CD14-positive monocyte (primary cell): Measurements from ENCODE around the gene CTNNA3. TPM values are rescaled to one million over a fixed set of nuclear protein-coding genes. Genes with fewer than 3 reads are reported as not detected.

ENCODE experiments used
- DNase-seq, 3 donors: peaks; one replicate each; pipeline ENCODE4 v3.0.0-alpha.2; 2011 to 2022
- H2AFZ ChIP-seq: 2 replicates; pipeline ENCODE4 v1.6.0; 2012; ENCODE audit warnings: mild to moderate bottlenecking, low read depth, low read length, inconsistent platforms; ENCODE audit not compliant: insufficient read depth, poor library complexity, severe bottlenecking
- H3K27ac ChIP-seq, 2 donors: 1 replicate in 1 of 2; 2 replicates in 1 of 2; pipeline ENCODE4 v1.5.1; 2012 to 2013; ENCODE audit warnings: low read length in 2 of 2, control low read depth in 1 of 2, inconsistent platforms in 1 of 2, low read depth in 1 of 2, mild to moderate bottlenecking in 1 of 2
- H3K27me3 ChIP-seq, 2 donors: one replicate each; pipeline versions ENCODE4 v1.6.0 to v1.6.1; 2011 to 2013; ENCODE audit warnings: low read length in 2 of 2; ENCODE audit not compliant: control insufficient read depth in 2 of 2, insufficient read depth in 2 of 2
- H3K36me3 ChIP-seq, 2 donors: replicated peaks in 1 of 2; 1 replicate in 1 of 2; 2 replicates in 1 of 2; pipeline versions ENCODE4 v1.5.1 to v1.6.1; 2012 to 2013; ENCODE audit warnings: low read length in 2 of 2, control low read depth in 1 of 2, inconsistent platforms in 1 of 2, mild to moderate bottlenecking in 1 of 2; ENCODE audit not compliant: insufficient read depth in 2 of 2, control insufficient read depth in 1 of 2
- H3K4me1 ChIP-seq, 2 donors: 1 replicate in 1 of 2; 2 replicates in 1 of 2; pipeline versions ENCODE4 v1.5.1 to v1.6.1; 2012 to 2013; ENCODE audit warnings: low read length in 2 of 2, control low read depth in 1 of 2, inconsistent platforms in 1 of 2, mild to moderate bottlenecking in 1 of 2, moderate library complexity in 1 of 2; ENCODE audit not compliant: insufficient read depth in 2 of 2, control insufficient read depth in 1 of 2
- H3K4me2 ChIP-seq: replicated peaks from 2 replicates; pipeline ENCODE3; 2012; ENCODE audit warnings: low read length, moderate library complexity, mild to moderate bottlenecking; ENCODE audit not compliant: poor library complexity, severe bottlenecking; ENCODE audit errors: extremely low read depth
- H3K4me3 ChIP-seq, 3 experiments: fragments of 200-600 bp in 1 of 3; sonication (generic) in 1 of 3; replicated peaks in 1 of 3; 1 replicate in 2 of 3; 2 replicates in 1 of 3; pipeline ENCODE4 v1.5.1; 2011 to 2013; ENCODE audit warnings: low read length in 3 of 3, mild to moderate bottlenecking in 3 of 3, control low read depth in 2 of 3, low read depth in 2 of 3, inconsistent platforms in 1 of 3, moderate library complexity in 1 of 3
- H3K79me2 ChIP-seq: 2 replicates; pipeline ENCODE4 v1.6.0; 2012; ENCODE audit warnings: mild to moderate bottlenecking, control low read depth, inconsistent platforms, low read length, moderate library complexity; ENCODE audit not compliant: insufficient read depth
- H3K9ac ChIP-seq: 2 replicates; pipeline ENCODE4 v1.6.0; 2017; ENCODE audit warnings: low read length, mild to moderate bottlenecking; ENCODE audit not compliant: insufficient read depth, poor library complexity, severe bottlenecking
- H3K9me3 ChIP-seq, 2 donors: replicated peaks in 1 of 2; 1 replicate in 1 of 2; 2 replicates in 1 of 2; pipeline versions ENCODE4 v1.5.1 to v1.6.1; 2012 to 2013; ENCODE audit warnings: low read length in 2 of 2, control low read depth in 1 of 2; ENCODE audit not compliant: control insufficient read depth in 1 of 2, insufficient read depth in 1 of 2
- H4K20me1 ChIP-seq: 2 replicates; pipeline ENCODE4 v1.6.0; 2012; ENCODE audit warnings: mild to moderate bottlenecking, low read length, control low read depth, moderate library complexity; ENCODE audit not compliant: insufficient read depth
- H3K27ac Mint-ChIP-seq, 7 donors: one replicate each; pipeline ENCODE4 v1.8.0; 2020; ENCODE audit warnings: mild to moderate bottlenecking in 7 of 7, mixed read lengths in 7 of 7, moderate library complexity in 6 of 7, inconsistent platforms in 2 of 7
- H3K27me3 Mint-ChIP-seq, 3 donors: one replicate each; pipeline ENCODE4 v1.8.0; 2021 to 2022; ENCODE audit warnings: low read depth in 3 of 3, mild to moderate bottlenecking in 3 of 3, mixed read lengths in 3 of 3, moderate library complexity in 3 of 3, inconsistent platforms in 1 of 3
- H3K36me3 Mint-ChIP-seq, 2 donors: one replicate each; pipeline ENCODE4 v1.8.0; 2020; ENCODE audit warnings: mixed read lengths in 2 of 2, inconsistent platforms in 1 of 2, mild to moderate bottlenecking in 1 of 2
- H3K4me1 Mint-ChIP-seq: one replicate; pipeline ENCODE4 v1.8.0; 2020; ENCODE audit warnings: mild to moderate bottlenecking, mixed read lengths
- H3K4me3 Mint-ChIP-seq, 2 donors: one replicate each; pipeline ENCODE4 v1.8.0; 2020; ENCODE audit warnings: mild to moderate bottlenecking in 2 of 2, mixed read lengths in 2 of 2, moderate library complexity in 1 of 2
- H3K9me3 Mint-ChIP-seq, 7 donors: one replicate each; pipeline ENCODE4 v1.8.0; 2020 to 2022; ENCODE audit warnings: mixed read lengths in 7 of 7, mild to moderate bottlenecking in 6 of 7, moderate library complexity in 6 of 7, inconsistent platforms in 2 of 7
- WGBS: methylation state at CpG from one replicate; pipeline ENCODE4 v1.1.5; 2013; ENCODE audit warnings: missing lambda C conversion rate; ENCODE audit not compliant: insufficient coverage; 5-methylcytosine and 5-hydroxymethylcytosine counted together
- intact Hi-C, 2 donors: fragments of 100-400 bp; cut with micrococcal nuclease; formaldehyde crosslinking; loops; one replicate each; pipeline versions ENCODE4 v1.15.0 to v1.15.1; 2023
- polyA plus RNA-seq, 3 donors: library from polyadenylated mRNA; depleted of rRNA in 1 of 3; unstranded in 2 of 3; stranded (reverse) in 1 of 3; fragments of 300-500 nt in 2 of 3; fragments of >200 nt in 1 of 3; fragmentation: Illumina TruSeq in 2 of 3; gene quantifications; 1 replicate in 2 of 3; 2 replicates in 1 of 3; pipeline ENCODE4 v1.2.3, GENCODE V29; 2012 to 2021
- TF ChIP-seq, protein P1 (sequence below): fragments of 200-600 bp; IDR thresholded peaks from one replicate; pipeline ENCODE4 v1.8.0; 2022; ENCODE audit warnings: antibody characterized with exemption, mild to moderate bottlenecking

CTNNA3 gene
- polyA plus RNA-seq, 3 donors = not detected

DNA sequence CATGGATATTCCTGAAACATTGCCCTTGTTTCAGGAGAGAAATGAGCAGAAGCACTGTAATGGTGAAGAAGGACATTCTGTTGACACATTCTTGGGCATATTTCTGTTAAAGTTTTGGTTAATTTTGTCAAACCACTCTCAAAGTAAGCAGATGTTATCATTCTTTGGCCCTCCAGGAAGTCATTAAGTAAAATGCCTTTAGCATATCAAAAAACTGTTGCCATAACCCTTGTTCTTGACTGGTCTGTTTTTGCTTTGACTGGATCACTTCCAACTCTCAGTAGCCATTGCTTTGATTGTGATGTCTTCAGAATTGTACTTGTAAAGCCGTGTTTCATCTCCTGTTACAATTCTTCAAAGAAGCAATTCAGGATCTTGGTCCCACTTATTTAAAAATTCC is 1174.5 kb downstream of the CTNNA3 start:
- Histone ChIP-seq H3K4me1 (no peaks in the 10 kb centered on the region), H3K4me2 (no peak overlapping the region), H3K79me2 (no peaks in the 10 kb centered on the region), H3K4me3 (no peak overlapping the region), H3K27me3 (no peaks in the 10 kb centered on the region), H3K9me3 (peaks cover 0 to 3% of the 10 kb centered on the region in 2 donors), H4K20me1 (no peaks in the 10 kb centered on the region), H2AFZ (no peak overlapping the region), H3K9ac (no peak overlapping the region), H3K36me3 (no peaks in the 10 kb centered on the region), H3K27ac (no peak overlapping the region)
- intact Hi-C loops = no loop called here
- H3K4me3 Mint-ChIP-seq = no peak overlapping the region
- H3K4me1 Mint-ChIP-seq = no peaks in the 10 kb centered on the region
- WGBS = no CpG with 5 or more reads among the region's 1 CpG
- peaks cover 2 to 8% (median 3%) of the 10 kb centered on the region in 7 donors for H3K9me3 Mint-ChIP-seq
- TF ChIP-seq, protein P1, sequence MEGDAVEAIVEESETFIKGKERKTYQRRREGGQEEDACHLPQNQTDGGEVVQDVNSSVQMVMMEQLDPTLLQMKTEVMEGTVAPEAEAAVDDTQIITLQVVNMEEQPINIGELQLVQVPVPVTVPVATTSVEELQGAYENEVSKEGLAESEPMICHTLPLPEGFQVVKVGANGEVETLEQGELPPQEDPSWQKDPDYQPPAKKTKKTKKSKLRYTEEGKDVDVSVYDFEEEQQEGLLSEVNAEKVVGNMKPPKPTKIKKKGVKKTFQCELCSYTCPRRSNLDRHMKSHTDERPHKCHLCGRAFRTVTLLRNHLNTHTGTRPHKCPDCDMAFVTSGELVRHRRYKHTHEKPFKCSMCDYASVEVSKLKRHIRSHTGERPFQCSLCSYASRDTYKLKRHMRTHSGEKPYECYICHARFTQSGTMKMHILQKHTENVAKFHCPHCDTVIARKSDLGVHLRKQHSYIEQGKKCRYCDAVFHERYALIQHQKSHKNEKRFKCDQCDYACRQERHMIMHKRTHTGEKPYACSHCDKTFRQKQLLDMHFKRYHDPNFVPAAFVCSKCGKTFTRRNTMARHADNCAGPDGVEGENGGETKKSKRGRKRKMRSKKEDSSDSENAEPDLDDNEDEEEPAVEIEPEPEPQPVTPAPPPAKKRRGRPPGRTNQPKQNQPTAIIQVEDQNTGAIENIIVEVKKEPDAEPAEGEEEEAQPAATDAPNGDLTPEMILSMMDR = no peak
- no peak overlapping the region for H3K27ac Mint-ChIP-seq
- DNase-seq = no peak
- no peaks in the 10 kb centered on the region for H3K36me3 Mint-ChIP-seq
- no peaks in the 10 kb centered on the region for H3K27me3 Mint-ChIP-seq

DNA sequence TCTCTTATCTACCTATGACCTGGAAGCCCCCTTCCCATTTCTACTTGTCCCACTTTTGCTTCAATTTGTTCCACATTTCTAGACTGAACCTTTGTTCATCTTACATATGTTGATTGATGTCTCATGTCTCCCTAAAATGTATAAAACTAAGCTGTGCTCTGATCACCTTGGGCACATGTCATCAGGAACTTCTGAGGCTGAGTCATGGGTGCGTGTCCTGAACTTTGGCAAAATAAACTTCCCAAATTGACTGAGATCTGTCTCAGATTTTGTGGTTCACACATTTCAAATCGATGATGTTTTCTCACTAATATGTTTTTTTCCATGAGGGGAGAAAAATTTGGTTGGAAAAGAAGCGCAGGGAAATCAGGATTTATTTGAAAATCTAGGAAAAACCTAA is 1176.4 kb downstream of the CTNNA3 start:
- Histone ChIP-seq H3K4me2 (no peak overlapping the region), H4K20me1 (no peaks in the 10 kb centered on the region), H3K79me2 (no peaks in the 10 kb centered on the region), H3K9ac (no peak overlapping the region), H3K9me3 (no peaks in the 10 kb centered on the region), H3K27ac (no peak overlapping the region), H2AFZ (no peak overlapping the region), H3K36me3 (no peaks in the 10 kb centered on the region), H3K4me3 (no peak overlapping the region), H3K27me3 (no peaks in the 10 kb centered on the region), H3K4me1 (no peaks in the 10 kb centered on the region)
- H3K4me3 Mint-ChIP-seq = no peak overlapping the region
- peaks cover 0 to 3% (median 2%) of the 10 kb centered on the region in 7 donors for H3K9me3 Mint-ChIP-seq
- TF ChIP-seq, protein P1 = no peak
- no peaks in the 10 kb centered on the region for H3K36me3 Mint-ChIP-seq
- H3K27me3 Mint-ChIP-seq = no peaks in the 10 kb centered on the region
- 100% methylated on average over 1 of the region's 3 CpGs for WGBS
- DNase-seq = no peak
- H3K27ac Mint-ChIP-seq = no peak overlapping the region
- intact Hi-C loops = no loop called here
- H3K4me1 Mint-ChIP-seq = no peaks in the 10 kb centered on the region
